OCI-LY7 (cell line): ENCODE data around the gene LTB4R. TPM values are rescaled to one million over a fixed set of nuclear protein-coding genes. Genes with fewer than 3 reads are reported as not detected.

Source experiments
- BruUV-seq: library from RNA; stranded (reverse); fragments of 400-500 nt; replicated peaks from 2 replicates; lab custom pipeline; 2021; lab: Mats Ljungman, UMichigan
- CTCF ChIA-PET: fragments of 300-600 bp; sonication (Branson Sonifier 250); formaldehyde crosslinking; loops from one replicate; lab custom pipeline; 2022; ENCODE audit warnings: antibody characterized with exemption; ENCODE audit not compliant: unreplicated experiment; lab: Charles Lee
- POLR2A ChIA-PET: fragments of 300-600 bp; sonication (Branson Sonifier 250); formaldehyde crosslinking; loops from one replicate; lab custom pipeline; 2022; ENCODE audit warnings: antibody characterized with exemption; lab: Charles Lee
- DNase-seq: peaks from one replicate; pipeline ENCODE4 v3.0.0-alpha.2; 2015; ENCODE audit warnings: low spot score
- H2AFZ ChIP-seq: fragments of 200-600 bp; sonication (generic), shearing (Covaris generic); 2 replicates; pipeline ENCODE4 v1.6.1; 2014; ENCODE audit warnings: mild to moderate bottlenecking, antibody characterized with exemption, low read length, moderate library complexity
- H3K27ac ChIP-seq: fragments of 200-600 bp; sonication (generic); 2 replicates; pipeline ENCODE4 v1.5.1; 2014; ENCODE audit warnings: mixed run types, low read depth, mild to moderate bottlenecking, moderate library complexity, low read length, inconsistent platforms; ENCODE audit not compliant: poor library complexity, severe bottlenecking
- H3K36me3 ChIP-seq: fragments of 200-600 bp; sonication (generic); 2 replicates; pipeline ENCODE4 v1.6.1; 2014; ENCODE audit warnings: mild to moderate bottlenecking, antibody characterized with exemption, low read length, moderate library complexity, mixed read lengths; ENCODE audit not compliant: insufficient read depth
- H3K4me1 ChIP-seq: fragments of 200-600 bp; sonication (generic); 2 replicates; pipeline ENCODE4 v1.5.1; 2014; ENCODE audit warnings: mild to moderate bottlenecking, low read length; ENCODE audit not compliant: insufficient read depth, poor library complexity, severe bottlenecking
- H3K4me2 ChIP-seq: fragments of 200-600 bp; sonication (generic); 2 replicates; pipeline ENCODE4 v1.6.1; 2014; ENCODE audit warnings: mild to moderate bottlenecking, low read length
- H3K4me3 ChIP-seq: fragments of 200-600 bp; sonication (generic); 2 replicates; pipeline ENCODE4 v1.5.1; 2014; ENCODE audit warnings: mild to moderate bottlenecking, low read depth, low read length; ENCODE audit not compliant: poor library complexity, severe bottlenecking
- H3K79me2 ChIP-seq: fragments of 200-600 bp; sonication (generic); 2 replicates; pipeline ENCODE4 v1.6.1; 2016; ENCODE audit warnings: low read depth, mild to moderate bottlenecking, low read length, moderate library complexity, mixed read lengths; ENCODE audit not compliant: insufficient read depth
- H3K9me2 ChIP-seq: fragments of 200-600 bp; sonication (generic); 2 replicates; pipeline ENCODE4 v1.6.1; 2016; ENCODE audit warnings: mild to moderate bottlenecking, low read length, mixed read lengths; ENCODE audit not compliant: insufficient read depth
- H3K9me3 ChIP-seq: fragments of 200-600 bp; sonication (generic); 2 replicates; pipeline ENCODE4 v1.6.1; 2014; ENCODE audit warnings: mild to moderate bottlenecking, mixed run types, low read length, mixed read lengths
- H4K20me1 ChIP-seq: fragments of 200-600 bp; sonication (generic); 2 replicates; pipeline ENCODE4 v1.6.1; 2014; ENCODE audit warnings: mild to moderate bottlenecking, antibody characterized with exemption, low read length, moderate library complexity, mixed read lengths; ENCODE audit not compliant: insufficient read depth
- CTCF ChIP-seq: fragments of 200-600 bp; sonication (generic); conservative IDR thresholded peaks from 2 replicates; pipeline ENCODE4 v1.5.1; 2014; ENCODE audit warnings: mild to moderate bottlenecking, antibody characterized with exemption, low read length, moderate library complexity, mixed read lengths
- EZH2phosphoT487 ChIP-seq: fragments of 200-600 bp; sonication (generic); IDR thresholded peaks from 2 replicates; pipeline ENCODE4 v1.6.1; 2018; ENCODE audit warnings: low read depth, borderline replicate concordance, mild to moderate bottlenecking, mixed run types, antibody characterized with exemption, low read length, moderate library complexity, mixed read lengths
- intact Hi-C: fragments of 100-400 bp; cut with micrococcal nuclease; formaldehyde crosslinking; loops from one replicate; pipeline ENCODE4 v1.10.0; 2022; ENCODE audit not compliant: unreplicated experiment
- total RNA-seq, 2 experiments: library from RNA; depleted of rRNA in 1 of 2; stranded (reverse); fragments of >200 nt in 1 of 2; shearing (Covaris generic) in 1 of 2; gene quantifications; 2 replicates each; pipeline ENCODE4 v1.2.3, GENCODE V29; 2014 to 2022

Gene LTB4R
- total RNA-seq, 2 experiments from 2014 or later = 15.8 to 28.3 TPM

- no peak for TF ChIP-seq CTCF
- BruUV-seq = no TSS peak
- peak overlapping the region; percentile 44; the same call in 1 of the 2 replicates for H2AFZ ChIP-seq
- peak overlapping the region; percentile 19 for H3K27ac ChIP-seq
- H3K4me3 ChIP-seq = peak overlapping the region; percentile 99
- intact Hi-C loops = loop anchor here (2.0 to 5.0 kb wide), 2 partner anchors 28 to 287 kb away; partner anchors contain the start of gene RABGGTA
- peaks cover 46% of the 10 kb centered on the region for H3K36me3 ChIP-seq
- peaks cover 11% of the 10 kb centered on the region; the same call in 1 of the 2 replicates for H4K20me1 ChIP-seq
- POLR2A ChIA-PET = interaction anchor here (1.6 to 4.0 kb wide), 2 partner anchors 9 to 56 kb away, joined by 3 to 25 read pairs; partner anchors contain the start of genes CIDEB and TINF2
- CTCF ChIA-PET = interaction anchor here (0.6 to 1.6 kb wide), 2 partner anchors 56 to 111 kb away, joined by 3 to 6 read pairs; partner anchors contain the start of gene TINF2
- peaks cover 23% of the 10 kb centered on the region for H3K79me2 ChIP-seq
- no peaks in the 10 kb centered on the region for H3K9me3 ChIP-seq
- H3K4me1 ChIP-seq = peaks cover 30% of the 10 kb centered on the region
- no peaks in the 10 kb centered on the region for H3K9me2 ChIP-seq
- no peak for DNase-seq
- peak overlapping the region; percentile 89 for H3K4me2 ChIP-seq
Observed at GRCh38 chr14:24298892-24299254, 12.4 kb upstream of the LTB4R start.

- H3K36me3 ChIP-seq = peaks cover 53% of the 10 kb centered on the region
- intact Hi-C loops = loop anchor here (2.0 to 5.0 kb wide), 2 partner anchors 29 to 287 kb away; partner anchors contain the start of gene RABGGTA
- H3K79me2 ChIP-seq = peaks cover 23% of the 10 kb centered on the region
- TSS peak; percentile 74 for BruUV-seq
- H3K4me2 ChIP-seq = peak within 1 kb of the TSS; percentile 89
- POLR2A ChIA-PET = interaction anchor here (0.5 to 4.0 kb wide), 7 partner anchors 8 to 224 kb away, joined by 3 to 25 read pairs (median 3); partner anchors contain the start of genes CIDEB, MDP1 and TINF2
- H3K4me3 ChIP-seq = peak within 1 kb of the TSS; percentile 99
- no peak for TF ChIP-seq EZH2phosphoT487
- TF ChIP-seq CTCF = no peak
- no peaks in the 10 kb centered on the region for H3K9me2 ChIP-seq
- peaks cover 11% of the 10 kb centered on the region; the same call in 1 of the 2 replicates for H4K20me1 ChIP-seq
- no peaks in the 10 kb centered on the region for H3K9me3 ChIP-seq
- peak; percentile 94 for DNase-seq
- CTCF ChIA-PET = interaction anchor here (0.5 to 1.6 kb wide), 6 partner anchors 25 to 666 kb away, joined by 3 to 6 read pairs (median 3); partner anchors contain the start of gene TINF2
- peak within 1 kb of the TSS; percentile 38 for H3K27ac ChIP-seq
- H3K4me1 ChIP-seq = peaks cover 30% of the 10 kb centered on the region
- H2AFZ ChIP-seq = peak within 1 kb of the TSS; percentile 44; the same call in 1 of the 2 replicates
Observed at GRCh38 chr14:24299255-24300191, 11.8 kb upstream of the LTB4R start, which contains the start of the genes DHRS1 and NOP9. TSS of gene DHRS1 (minus strand) at chr14:24299780. CDS start at chr14:24299106, 674 bp downstream. TSS of gene NOP9 (plus strand) at chr14:24299850. CDS start at chr14:24299955, 105 bp downstream.
